GM12874 (cell line): ENCODE results near the gene KLHL10.

ENCODE experiments used
- TF ChIP-seq, protein P1 (sequence below): IDR thresholded peaks from 2 replicates; pipeline ENCODE4 v1.5.1; 2011; ENCODE audit warnings: low read depth, mild to moderate bottlenecking, control low read depth, low read length, moderate library complexity; ENCODE audit not compliant: insufficient read depth

The KLHL10 gene

DNA sequence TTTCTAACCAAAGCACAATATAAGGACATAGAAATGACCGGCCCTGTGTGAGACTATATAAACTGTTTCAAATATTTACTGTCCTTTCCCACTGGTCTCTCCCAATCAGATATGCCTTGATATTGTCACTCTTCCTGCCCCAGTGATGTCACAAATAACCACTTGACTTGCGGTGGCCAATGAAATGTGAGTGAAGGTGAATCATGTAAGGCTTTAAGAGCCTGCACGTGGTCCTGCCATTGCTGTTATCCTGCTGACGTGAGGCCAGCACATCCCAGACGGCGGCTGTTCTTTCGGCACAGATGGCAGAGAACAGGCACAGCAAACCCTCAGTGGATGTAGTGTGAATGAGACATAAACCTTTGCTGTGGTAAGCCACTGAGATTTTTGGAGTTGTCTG lies 33.0 kb downstream of the KLHL10 start:
- TF ChIP-seq, protein P1, sequence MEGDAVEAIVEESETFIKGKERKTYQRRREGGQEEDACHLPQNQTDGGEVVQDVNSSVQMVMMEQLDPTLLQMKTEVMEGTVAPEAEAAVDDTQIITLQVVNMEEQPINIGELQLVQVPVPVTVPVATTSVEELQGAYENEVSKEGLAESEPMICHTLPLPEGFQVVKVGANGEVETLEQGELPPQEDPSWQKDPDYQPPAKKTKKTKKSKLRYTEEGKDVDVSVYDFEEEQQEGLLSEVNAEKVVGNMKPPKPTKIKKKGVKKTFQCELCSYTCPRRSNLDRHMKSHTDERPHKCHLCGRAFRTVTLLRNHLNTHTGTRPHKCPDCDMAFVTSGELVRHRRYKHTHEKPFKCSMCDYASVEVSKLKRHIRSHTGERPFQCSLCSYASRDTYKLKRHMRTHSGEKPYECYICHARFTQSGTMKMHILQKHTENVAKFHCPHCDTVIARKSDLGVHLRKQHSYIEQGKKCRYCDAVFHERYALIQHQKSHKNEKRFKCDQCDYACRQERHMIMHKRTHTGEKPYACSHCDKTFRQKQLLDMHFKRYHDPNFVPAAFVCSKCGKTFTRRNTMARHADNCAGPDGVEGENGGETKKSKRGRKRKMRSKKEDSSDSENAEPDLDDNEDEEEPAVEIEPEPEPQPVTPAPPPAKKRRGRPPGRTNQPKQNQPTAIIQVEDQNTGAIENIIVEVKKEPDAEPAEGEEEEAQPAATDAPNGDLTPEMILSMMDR, result no peak

DNA sequence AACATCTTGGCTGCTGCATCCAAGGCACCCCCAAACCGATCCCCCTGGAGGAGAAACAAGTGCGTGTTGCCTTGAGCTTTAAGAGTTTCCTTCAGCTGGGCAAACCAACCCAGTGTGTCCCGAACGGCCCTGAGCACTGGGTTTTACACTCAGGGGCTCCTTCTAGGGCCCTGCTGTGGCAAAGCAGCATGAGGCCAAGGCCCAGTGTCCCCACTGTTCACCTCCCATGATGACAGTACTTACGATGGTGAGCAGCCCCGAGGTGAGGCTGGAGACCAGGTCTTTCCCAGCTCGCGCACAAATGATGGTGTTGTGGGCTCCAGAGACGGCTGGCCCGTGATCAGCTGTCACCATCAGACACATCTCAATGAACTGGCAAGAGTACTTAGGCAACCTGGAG lies 34.2 kb downstream of the KLHL10 start:
- TF ChIP-seq, protein P1, result no peak

DNA sequence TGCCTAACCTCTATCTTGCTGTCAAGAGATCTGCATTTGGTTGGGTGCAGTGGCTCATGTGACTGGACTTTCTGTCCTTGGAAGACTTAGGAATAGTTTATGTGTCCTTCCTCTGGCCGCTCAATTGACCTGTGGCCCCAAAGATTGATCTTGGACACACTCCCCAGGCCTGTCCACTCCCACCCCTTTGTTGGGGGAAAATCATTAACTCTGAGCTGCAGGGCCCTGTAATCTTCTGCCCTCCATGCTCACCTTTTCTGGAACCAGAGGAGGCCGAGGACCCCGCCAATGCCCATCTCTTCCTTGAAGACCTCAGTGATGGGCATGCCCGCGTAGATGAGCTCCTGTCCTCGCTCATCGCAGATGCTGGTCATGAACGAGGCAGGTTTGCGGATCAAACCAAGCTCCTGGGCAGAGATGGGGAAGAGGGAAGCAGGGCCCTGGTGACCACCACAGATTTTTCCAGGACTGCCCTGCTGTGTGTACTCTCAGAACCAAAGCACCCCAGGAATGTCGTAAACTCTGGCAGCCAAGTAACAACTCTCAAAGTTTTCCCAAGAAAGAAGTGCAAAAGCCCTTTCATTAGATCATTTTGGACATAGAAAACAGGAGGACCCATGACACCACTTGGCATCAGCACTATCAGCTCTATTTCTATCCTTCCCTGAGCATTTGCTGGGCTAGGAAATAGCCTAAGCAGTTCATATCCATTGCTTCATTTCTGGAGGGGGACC lies 36.1 kb downstream of the KLHL10 start:
- TF ChIP-seq, protein P1, result no peak

DNA sequence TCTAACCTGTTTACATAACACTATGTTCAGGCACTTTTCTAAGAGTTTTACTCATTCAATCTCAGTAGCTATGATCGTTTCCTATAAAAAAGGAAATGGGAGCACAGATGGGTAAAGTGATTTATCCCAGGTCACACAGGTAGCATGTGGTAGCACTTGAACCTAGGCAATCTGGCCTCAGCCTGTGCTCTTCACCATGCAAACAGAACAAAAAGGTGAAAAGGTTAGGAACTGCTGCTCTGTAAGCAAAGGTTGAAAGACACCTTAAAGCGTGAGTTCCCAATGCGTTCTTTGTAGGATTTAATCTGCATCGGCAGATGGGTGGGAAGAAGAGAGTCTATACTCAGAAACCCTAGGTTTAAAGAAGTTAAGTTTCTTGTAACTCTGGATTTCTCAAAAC lies 42.5 kb downstream of the KLHL10 start:
- TF ChIP-seq, protein P1, result no peak

DNA sequence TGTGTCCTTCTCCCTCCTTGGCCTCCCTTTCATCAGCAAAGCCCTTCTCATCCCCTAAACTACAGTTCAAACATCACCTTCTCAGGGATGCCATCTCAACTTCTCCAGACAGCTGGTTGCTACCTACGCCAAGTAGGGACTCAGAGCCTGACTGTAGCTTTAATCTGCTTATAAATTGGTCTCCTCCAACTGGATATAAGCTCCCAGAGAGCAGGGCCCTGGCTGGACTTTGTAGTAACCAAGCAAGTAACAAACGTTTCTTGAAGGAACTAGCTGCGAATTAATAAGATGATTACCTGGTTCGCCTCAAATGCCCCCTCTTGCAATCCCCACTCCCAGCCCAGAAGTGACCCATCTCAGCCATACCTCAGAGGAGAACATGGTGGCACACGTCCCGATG lies 45.1 kb downstream of the KLHL10 start:
- TF ChIP-seq, protein P1, result no peak

DNA sequence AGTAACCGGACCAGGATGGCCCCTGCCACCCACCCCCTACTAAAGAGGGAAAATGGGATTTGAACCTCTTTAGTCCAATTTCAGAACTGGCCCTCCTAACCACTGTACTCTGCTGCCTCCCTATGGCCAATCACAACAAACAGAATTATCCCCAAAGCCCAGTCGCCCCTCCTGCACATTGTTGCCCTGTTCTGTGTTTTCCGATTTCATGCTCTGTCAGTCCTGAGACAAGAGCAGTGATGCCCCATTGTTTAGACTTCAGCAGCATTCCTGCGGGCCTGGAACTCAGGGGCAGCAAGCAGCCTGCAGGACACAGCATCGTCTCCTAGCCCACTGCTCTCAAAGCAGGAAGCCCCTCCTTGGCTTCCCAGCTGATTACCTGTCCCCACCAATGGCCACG lies 48.1 kb downstream of the KLHL10 start:
- TF ChIP-seq, protein P1, result 0 out of 2 replicates have a peak, but pooled peaks have one; percentile 11

DNA sequence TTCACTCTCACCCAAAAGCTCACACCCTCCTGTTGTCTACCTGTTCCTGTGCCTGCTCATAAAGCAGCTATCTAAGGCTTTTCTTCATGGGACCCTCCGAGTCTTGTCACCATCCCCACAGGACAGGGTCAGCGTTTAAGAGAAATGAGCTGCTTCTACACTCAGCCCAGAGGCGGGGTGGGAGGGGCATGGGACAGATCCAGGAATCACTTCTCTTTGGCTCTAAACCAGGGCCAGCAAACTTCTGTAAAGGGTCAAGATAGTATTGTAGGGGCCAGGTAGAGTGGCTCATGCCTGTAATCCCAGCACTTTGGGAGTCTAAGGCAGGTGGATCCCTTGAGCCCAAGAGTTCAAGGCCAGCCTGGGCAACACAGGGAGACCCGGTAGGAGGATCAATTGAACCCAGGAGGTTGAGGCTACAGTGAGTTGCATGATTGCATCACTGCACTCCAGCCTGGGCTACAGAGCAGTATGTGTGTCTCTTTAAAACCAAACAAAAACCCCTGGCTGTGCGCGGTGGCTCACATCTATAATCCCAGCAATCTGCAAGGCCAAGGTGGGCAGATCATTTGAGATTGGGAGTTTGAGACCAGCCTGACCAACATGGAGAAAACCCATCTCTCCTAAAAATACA lies 50.8 kb downstream of the KLHL10 start:
- TF ChIP-seq, protein P1, result no peak
